HG03060 (cell line): ENCODE results near the gene MYO1H.

Experiments used
- ATAC-seq: cut with Tn5 transposase; IDR thresholded peaks from one replicate; pipeline ENCODE4 v1.9.1; 2021; ENCODE audit warnings: low read depth, moderate number of reproducible peaks; ENCODE audit not compliant: unreplicated experiment

Gene MYO1H

DNA sequence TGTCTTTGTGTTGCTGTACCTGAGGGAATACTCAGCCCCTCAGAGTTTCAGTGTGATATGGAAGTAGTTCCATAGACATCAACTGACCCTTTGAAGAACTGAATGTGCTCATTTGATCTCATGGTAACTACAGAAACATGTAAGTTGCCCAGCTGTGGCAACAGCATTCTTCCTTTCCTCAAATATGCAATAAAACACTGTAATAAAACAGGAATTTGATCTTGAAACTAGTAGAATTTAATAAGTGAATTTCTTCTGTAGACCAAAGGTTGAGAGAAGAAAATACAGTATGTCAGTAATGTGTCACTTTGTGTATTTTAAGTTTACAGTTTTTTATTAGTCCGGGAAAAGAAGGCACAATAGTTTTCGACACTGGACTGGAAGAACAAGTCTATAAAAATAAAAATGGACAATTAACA lies 97.5 kb downstream of the MYO1H start:
- ATAC-seq, result no peak

DNA sequence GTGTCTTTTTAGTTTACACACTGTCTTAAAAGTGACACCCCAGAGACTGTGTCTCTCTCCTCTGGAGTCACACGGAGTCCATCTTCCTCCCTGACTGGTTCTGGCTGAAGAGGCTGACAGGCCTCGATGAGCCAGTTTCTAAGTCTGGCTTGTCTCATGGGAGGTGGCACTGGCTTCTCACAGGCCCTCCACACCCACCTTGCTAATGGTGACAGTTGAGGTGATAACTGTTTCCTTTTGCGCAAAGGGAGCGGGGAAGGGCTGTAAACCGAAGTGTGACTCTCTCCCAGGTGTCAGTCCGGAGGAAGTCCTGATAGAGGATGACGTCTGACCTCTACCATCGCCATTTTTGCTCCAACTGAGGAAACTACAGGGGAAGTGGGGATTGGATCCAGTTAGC lies 99.2 kb downstream of the MYO1H start:
- no peak for ATAC-seq

DNA sequence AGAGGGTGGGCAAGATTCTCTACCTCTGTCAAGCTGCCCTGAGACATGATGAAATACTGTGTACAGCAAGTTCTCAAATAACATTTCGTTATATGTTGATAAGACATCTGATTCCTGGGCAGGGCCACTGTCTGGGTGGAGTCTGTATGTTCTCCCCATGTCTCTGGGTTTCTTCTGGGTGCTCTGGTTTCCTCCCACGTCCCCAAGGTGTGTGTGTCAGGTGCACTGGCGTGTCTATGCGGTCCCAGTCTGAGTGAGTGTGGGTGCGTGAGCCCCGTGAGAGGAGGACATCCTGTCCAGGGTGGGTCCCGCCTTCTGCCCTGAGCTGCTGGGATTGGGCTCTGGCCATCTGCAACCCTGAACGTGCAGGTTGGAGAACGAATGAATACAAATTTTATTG lies 99.8 kb downstream of the MYO1H start:
- no peak for ATAC-seq

DNA sequence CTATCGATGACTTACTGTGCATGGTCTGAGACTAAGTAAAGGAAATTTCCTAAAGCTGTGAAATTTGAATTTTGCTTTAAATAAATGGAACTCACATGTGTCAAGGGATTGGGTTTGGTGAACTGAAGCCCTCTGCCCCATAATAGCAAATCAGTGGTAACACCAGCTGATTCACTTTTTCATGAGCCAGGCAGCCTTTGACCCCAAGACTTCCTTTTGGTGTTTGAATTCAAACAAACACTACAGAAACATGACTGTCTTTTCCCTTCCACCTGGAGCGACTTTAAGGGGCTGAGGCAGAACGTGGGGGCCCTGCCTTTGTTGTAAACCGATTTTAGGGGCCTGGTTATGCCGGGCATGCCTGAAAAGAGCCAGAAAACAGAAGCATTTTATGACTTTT lies 100.6 kb downstream of the MYO1H start:
- ATAC-seq, result no peak

DNA sequence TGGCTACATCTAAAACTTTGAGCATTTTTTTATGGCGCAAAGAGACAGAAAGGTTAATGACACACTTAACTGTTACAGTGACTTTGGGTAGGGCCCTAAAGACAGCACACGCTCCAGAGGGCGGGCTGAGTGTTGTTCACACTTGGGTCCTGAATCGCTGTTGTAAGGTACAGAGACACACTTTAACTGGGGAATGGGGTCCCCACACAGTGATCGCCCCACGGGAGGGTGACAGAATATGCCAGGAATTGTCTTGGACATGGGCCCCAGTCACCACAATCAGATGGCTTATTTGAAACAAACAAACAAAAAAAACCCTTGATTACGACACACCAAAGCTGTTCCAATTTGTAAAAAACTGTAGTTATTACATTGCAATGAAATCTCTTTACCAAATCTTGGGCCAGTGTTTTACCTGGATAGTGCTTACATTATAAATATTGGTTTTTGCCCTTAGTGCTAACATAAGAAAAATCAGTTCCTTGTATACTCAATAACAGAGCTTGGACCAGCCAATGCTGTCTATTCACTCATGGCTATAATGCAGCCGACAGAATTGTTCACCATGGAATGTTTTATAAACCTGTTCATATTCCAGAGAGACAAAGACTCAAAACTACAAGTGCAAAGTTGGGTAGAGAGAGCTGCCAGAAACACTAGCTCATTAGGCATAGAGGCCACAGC lies 101.1 kb downstream of the MYO1H start:
- no peak for ATAC-seq

DNA sequence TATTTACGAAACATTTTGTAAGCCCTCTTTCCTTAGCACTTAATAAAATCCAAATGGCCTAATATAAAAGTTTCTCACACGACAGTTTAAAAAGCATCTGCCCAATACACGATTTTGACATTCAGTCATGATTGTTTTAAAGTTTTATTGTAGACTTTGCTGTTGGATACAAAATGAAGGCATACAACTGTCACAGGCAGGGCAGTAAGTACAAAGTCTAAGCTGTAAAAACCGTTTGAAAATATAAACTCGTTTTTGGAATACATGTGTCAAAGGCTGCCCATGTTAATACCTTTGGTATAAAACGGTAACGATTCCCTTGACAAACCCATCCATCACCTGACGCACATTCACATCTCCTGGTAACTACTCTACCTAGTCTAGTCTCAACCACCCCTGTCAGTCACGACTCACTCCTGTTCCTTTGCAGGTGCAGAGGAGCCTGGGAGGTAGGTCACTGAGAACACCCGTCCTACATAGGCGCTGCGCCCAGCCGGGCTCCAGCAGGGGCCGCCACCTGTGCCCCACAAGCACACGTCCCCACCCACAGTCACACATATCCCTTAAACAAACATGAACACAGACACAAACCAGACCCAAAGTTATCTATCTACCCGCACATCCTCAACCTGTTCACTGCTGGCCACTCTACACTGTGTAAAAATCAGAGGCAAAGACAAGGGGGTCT lies 102.3 kb downstream of the MYO1H start:
- ATAC-seq, result no peak

DNA sequence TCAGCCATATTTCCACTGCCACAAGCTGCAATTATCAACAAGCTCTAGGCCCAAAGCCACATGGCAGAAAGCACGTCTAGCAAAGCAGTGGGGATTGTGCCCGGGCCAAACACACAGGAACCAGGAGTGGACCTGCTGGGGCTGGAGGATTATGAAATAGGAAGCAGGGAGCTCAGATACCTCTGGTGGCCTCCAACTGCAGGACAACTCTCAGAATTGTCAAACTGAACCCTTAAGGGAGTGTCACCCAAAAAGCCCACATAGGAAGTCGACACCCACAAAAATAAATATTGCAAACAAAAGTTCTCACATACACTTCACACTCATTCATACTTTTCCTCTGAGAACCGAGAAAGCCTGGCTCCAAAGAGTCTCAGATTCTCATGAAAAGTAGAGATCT lies 103.3 kb downstream of the MYO1H start:
- ATAC-seq, result no peak

DNA sequence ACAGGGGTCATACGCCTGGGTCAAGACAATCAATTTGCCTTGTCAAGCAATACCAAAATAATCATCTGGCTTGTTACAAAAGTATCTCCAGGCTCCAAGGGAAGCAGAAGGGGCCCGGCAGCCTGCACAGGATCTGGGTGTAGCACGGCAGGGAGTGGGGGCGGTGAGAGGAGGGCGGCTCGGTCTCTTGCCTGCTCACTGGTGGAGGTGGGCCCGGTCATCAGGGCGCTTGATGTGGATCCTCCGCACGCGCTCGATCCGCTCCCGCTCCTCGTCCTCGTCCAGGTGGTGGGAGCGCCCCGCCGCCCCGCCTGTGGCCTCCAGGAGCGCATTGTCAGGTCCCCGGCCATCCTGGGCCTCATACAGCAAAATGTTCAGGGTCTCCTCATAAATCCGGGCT lies 103.7 kb downstream of the MYO1H start:
- ATAC-seq, result no peak

DNA sequence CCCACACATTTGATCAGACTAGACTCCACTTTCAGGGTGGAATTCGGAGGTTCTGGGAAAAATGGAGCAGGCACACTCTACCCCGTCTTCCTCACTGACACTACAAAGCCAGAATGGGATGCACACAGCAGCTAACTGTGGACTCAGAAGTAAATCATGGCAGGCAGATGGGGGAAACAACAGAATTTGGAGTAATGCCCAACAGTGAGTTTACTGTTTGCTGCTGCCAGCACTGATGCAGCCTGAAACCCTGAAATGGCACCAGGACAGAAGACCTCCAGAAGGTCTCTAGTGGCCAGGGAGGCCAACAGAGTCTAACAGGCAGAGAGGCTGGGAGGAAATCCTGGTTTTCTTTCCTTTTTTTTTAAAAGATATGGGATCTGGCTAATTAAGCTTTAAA lies 104.8 kb downstream of the MYO1H start:
- ATAC-seq, result no peak

DNA sequence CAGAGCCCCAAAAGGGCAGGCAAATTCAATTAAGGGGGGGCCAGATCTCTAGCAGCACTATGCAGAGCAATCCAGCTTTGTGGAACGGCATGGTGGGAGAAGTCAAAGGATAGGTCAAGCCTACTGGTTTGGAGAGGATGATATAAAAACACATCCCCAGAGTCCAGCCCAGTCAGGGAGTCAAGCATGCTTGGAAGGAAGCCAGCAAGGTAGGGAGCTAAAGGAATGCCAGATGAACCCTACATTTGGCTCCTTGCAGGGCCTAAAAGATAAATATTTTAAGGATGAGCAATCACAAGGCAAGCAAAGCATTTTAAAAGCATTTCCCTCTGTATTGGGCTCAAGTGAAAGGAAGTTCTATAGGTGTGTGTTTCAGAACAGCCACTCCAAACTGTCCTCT lies 108.0 kb downstream of the MYO1H start:
- no peak for ATAC-seq

DNA sequence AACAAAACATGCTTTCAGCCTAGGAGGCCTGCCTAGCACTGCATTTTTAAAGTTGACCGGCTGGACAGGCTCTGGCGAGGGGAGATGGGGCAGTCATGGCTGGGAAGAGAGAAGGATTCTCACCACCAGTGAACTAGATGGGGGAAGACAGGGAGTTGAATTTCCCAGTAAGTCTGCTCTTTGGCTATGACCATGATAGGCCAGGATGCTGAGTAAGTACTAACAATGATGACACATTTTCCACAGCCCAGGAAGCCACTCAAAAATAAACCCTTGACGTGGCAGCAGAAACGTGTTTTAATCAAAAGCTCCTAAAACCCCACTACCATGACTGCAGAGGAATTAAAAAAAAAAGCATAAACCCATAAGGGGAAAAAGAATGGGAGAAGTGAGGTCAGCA lies 110.4 kb downstream of the MYO1H start:
- ATAC-seq, result no peak

DNA sequence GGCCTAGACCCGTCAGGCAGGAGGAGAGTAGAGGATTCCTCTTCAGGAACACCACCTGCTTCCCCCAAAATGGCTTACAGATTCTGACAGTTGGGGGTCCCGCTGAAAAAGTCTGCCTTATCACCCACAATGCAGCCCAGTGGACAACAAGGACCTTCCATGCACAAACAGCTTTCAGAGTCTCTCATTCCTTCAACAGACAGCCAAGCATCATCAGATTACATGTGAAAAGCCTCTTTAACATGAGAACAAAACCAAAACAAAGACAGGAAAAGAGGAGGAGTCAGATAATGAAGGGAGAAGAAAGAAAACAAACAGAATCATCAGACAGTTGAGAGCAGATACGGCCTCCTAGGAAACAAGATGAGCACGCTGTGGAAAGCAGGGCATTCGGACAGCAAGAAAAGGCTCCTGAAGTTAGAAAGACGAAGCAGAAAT lies 111.1 kb downstream of the MYO1H start:
- ATAC-seq, result no peak

DNA sequence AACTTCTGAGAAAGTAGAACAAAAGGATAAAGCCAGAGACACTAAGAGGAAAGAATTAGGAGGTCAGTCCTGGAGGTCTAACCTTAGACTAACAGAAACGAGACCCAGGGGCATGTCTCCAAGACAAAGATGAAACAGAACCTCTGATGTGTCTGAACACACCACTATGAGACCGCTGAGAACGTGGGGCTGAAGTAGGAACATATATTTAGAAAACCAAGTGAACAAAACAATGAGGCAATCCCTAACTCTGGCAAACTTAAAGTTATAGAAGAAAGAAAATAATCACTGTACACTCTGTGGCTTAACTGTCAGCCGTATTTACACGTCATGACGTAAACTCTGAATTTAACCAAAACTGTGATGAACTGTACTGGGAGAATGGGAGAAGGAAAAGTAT lies 111.5 kb downstream of the MYO1H start:
- no peak for ATAC-seq

DNA sequence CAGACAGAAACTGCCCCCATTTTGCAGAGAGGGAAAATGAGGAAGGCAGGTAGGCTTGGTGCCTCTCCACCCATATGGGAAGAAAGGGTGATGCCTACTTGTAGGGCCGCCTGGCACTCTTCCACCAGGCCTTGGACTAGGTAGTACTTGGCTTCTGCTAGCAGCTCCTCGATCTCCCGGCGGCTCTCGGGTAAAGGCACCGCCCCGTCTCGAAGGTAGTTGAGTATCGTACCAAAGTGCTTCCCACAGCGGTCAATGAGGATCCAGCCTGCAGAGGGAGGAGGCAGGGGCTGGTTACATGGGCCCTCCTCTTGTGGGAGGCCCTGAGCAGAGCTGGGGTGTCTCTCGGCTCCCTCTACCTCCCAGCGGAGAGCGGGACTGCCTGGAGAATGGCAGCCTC lies 112.8 kb downstream of the MYO1H start:
- ATAC-seq, result no peak

DNA sequence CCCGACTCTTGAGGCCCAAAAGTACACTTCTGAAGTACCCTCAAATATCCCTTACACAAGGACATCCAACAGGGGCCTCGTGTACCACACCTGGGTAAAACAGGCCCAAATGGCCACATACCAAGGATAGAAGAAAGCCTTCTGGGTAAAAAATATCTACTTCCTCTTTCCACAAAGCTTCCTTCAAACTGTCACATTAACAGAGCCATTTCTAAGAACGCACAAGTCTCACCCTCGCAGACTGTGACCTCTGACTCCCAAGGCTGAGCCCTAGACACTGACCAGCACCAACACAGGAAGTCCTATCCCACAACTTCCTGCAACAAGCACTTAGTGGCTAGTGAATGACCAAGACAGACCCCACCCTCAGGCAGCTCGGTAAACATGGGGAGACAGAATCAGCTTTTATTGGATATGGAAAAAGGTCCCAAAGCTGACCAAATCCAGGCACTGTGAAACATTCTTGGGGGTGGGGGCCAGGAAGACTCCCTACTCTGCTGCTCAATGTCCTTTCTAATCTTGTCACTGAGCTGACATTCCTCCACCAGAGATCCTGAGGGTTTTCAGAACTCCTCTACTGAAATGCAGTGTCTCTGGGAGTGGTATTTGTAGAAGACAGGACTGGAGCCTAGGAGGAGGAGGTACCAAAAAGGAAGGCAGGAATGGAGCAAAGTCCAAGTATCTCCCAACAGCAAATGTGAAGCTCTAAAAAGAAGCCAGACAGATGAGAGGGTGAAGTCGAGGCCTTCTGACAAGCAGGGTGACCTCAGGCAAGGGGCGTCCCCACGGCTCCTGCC lies 113.5 kb downstream of the MYO1H start:
- ATAC-seq, result no peak

DNA sequence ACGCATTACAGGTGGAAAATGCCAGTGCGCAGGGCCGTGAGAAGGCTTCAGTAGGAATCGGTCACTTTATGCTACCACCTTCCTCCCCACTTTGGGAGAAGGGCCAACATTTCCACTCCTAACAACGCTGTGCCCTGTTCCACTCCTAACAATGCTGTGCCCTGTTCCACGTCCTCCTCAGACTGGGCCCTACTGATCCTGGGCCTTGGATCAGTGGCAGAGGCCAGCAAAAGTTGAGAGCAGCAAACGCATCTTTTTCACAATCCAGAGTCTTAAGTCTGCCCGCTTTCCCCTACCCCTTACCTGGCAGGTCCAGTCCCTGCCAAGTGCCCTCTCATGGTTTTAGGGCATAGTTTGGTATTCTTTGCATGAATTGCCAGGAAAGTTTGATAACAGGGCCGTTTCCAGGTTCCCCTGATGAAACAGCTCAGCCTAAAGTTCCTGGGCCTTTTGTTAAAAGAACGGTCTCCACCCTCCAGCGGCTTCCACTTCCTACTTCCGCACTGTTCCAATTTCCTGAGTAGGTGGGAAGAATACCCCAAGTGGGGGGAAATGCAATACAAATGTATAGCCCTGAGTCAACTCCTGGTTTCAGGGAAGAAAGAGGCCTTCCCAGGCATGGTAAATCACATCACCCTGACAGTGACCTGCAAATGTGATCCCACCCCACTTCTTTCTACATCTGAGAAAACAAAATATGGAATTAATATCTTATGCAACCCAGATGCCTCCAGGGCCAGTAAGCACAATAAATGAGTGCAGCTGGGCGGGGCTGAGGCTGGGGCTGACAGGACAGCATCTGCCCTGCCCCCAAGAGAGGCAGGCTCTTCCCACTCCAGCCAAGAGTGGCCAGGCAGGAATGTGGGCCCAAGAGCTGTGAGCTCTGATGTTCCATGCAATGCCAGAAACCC lies 114.4 kb downstream of the MYO1H start:
- ATAC-seq, result no peak

DNA sequence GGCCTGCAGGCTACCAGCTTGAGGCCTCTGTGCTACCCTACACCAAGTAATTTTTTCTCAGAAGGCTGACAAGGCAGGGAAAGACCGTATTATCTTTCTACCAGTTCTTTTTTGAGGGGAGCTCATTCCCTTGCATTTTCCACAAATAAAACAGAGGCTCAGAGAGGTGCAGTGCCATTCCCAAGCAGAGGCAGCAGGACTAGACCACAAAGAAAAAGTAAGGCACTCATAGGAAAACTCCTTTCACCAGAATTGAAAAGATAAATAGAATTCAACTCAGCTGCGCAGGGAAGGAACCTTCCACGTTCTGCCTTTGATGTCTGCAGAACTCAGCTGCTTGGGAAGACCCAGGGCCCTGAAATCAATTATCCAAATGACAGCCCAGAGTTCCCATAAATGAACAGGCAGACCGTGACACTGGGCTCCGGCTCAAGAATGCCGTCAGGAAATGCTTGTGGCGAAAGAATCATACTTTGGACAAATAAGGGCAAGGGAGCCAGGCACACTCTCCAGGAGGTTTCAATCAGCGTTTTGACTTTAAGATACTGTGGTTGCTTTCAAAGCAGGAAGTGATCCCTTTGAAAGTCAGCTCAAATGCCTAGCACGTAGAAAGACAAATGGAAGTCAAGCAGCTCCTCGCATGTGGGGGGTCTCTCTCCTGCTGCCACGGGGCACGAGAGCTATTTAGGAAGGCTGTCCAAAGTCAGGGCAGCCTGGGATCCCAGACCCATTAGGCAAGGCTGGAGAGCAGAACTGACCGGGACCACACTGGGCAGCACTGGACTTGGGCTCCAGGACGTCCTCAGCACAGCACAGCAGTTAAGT lies 115.4 kb downstream of the MYO1H start:
- ATAC-seq, result no peak

DNA sequence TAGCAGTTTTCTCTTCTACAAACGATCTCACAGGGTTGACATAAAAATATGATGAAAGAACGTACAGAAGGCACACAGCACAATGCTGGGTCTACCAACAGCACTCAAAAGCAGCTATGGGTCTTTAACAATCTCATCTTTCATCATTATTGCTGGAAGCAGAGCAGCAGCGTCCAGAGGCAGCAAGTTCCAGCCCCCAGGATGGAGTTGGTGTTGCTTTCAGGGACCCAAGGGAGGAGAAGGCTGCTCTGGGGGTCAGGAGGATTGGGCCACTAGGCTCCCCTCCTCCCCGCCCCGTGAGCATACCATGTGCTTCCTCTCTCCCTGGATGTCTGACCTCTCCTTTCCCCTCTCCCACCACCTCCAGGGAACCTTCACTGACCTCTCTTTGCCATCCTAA lies 116.1 kb downstream of the MYO1H start:
- ATAC-seq, result no peak

DNA sequence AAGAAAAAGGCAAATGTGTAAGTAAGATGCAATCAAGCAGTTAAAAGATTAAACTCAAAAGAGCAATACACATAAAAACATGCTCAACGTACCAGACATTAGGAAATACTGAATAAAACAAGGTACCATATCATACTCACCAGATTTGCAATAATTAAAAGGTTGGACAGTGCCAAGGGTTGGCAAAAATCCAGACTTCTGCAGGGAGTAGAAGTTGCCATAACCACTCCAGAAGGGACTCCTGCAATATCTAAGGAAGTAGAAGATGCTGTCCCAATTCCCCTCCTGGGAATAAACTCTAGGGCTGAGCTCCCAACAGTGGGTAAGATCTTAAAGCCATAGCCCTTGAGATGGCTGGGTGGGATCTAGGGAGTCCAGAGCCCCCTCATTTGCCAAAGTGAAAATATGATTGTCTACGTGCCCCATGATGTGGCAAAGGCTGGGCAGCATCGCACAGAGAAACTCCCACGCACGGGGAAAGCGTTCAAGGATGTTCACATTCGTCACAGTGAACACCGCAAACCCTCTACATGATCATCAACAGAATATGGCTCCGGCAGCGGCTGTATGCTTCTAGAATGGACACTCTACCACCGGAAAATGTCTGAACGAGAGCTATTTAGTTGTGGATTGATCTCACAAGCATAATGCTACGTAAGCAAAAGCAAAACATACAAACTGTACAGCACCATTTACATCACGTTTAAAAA lies 117.1 kb downstream of the MYO1H start:
- no peak for ATAC-seq
